Measurements from ENCODE around the gene PLXNB2.
A peak's percentile ranks its signal among the peaks of the same experiment; 100 is the strongest.

- peak; percentile 100 for TF ChIP-seq CTCF (IDR thresholded peaks at IDR 0.05; ENCODE audit: low read depth, low read length, poor library complexity, severe bottlenecking)
- no peak for TF ChIP-seq EZH2phosphoT487 (IDR thresholded peaks at IDR 0.05; ENCODE audit: borderline replicate concordance, low read length)
Measured at GRCh38 chr22:50276143-50276542, 31.3 kb downstream of the PLXNB2 start.
